Fibroblast of skin of back (primary cell): Measurements from ENCODE around the gene CRYGS. TPM values are rescaled to one million over a fixed set of nuclear protein-coding genes. Genes with fewer than 3 reads are reported as not detected.
"Not testable (repeated sequence)": the region's sequence is repeated elsewhere in the genome, so short reads cannot be mapped to it uniquely, and the experiment has no call there.

ENCODE experiments used
- DNase-seq: peaks from one replicate; pipeline ENCODE4 v3.0.0-alpha.2; 2013
- polyA plus RNA-seq, 2 experiments: library from polyadenylated mRNA; unstranded; fragments of 120-200 nt; gene quantifications; one replicate each; pipeline ENCODE4 v1.2.1, GENCODE V29; 2013; ENCODE audit not compliant: insufficient read length in 2 of 2

CRYGS gene
- polyA plus RNA-seq (2013, experiment 1 of 2; ENCODE audit: insufficient read length), result 1.7 TPM
- 1.1 TPM for polyA plus RNA-seq (2013, experiment 2 of 2; ENCODE audit: insufficient read length)

DNA sequence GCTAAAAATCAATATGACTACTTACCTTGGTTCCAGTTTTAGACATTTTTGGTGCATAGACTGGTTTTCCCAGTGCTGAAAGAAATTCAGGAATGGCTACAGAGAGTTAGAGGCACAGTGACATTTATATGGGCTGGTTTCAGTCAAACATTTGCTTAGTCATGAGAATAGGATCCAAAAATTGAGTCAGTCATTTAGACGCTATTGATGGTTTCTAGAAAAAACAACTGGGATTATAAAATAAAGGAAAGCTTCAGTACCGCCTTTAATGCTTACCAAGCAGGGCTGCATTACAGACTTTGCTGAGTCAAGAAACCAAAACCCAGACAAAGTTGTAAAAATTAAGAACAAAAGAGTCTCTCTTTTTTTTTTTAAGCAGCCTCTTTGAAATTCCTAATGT lies at the start of gene CRYGS:
Gene CRYGS, minus strand, starts transcription at position 100 of the 400 bp plus-strand sequence. Its CDS starts 54 bp downstream, at position 46.
- no peak for DNase-seq

GRCh38 chr3:186593862-186594261 lies 49.7 kb upstream of the CRYGS start:
- DNase-seq, result no peak

DNA sequence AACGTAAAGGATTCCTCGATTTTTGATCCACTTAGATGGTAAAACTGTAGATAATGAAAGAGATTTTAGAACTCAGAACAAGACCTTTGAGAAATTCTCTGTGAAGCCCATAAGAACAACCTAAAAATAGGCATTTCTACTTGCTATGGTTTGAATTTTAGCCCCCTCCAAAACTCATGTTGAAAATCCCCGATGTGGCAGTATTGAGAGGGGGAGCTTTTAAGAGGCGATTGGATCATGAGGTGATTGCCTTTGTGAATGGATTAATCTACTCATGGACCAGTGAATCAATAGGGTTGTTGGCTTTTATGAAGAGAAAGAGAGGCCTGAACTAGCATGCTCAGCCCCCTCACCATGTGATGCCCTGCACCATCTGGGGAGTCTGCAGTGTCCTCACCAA lies 48.5 kb upstream of the CRYGS start:
- DNase-seq, result no peak

DNA sequence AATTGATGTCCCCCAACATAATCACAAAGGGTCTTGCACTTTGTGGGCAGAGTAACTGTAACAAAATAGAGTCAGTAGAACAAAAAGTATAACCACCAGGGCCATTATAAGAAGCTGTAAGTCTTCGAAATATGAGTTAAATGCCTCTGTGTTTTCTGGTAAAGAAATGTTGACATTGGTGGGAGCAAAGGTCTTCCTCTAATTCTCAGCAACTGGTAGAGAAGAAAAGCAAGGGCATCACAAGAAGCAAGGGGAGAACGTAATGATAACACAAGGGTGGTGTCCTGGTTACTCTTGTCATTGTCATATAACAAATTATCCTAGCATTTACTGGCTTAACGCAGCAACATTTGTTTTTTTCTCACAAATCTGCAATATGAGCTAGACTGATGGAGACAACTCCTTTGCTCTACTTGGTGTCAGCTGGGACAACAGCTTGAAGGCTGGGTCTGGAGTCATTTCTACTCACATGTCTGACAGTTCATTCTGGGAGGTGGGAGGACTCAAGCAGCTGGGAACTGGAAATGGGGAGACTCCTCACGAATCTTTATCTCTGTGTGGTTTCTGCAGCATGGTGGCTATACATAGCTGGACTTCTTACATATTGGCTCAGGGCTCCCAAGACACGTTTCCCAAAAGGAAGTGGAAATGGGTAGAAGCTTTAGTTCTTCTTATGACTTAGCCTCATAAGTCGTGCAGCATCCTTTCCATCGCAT lies 46.6 kb upstream of the CRYGS start:
- DNase-seq, result no peak

- DNase-seq, result no peak
Observed at GRCh38 chr3:186589856-186590579, 45.8 kb upstream of the CRYGS start.

GRCh38 chr3:186589121-186589520 lies 44.9 kb upstream of the CRYGS start:
- peak; percentile 12 for DNase-seq

- DNase-seq, result no peak
Observed at GRCh38 chr3:186588632-186589031, 44.5 kb upstream of the CRYGS start.

GRCh38 chr3:186587183-186587582 lies 43.0 kb upstream of the CRYGS start:
- DNase-seq, result no peak

DNA sequence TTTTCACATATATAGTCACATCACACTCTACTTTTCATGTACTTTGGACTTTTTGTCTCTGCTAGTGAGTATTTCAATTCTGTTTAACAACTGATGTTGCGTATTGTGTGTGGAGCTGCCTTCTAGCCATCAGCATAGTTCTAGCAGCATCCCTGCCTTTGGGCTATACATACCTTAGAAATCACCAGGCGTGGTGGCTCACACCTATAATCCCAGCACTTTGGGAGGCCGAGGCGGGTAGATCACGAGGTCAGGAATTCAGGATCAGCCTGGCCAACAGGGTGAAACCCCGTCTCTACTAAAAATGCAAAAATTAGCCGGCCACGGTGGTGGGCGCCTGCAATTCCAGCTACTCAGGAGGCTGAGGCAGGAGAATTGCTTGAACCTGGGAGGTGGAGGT lies 42.1 kb upstream of the CRYGS start:
- not testable (repeated sequence) for DNase-seq

GRCh38 chr3:186583831-186584230 lies 39.7 kb upstream of the CRYGS start:
- DNase-seq, result no peak

- DNase-seq, result no peak
Observed at GRCh38 chr3:186582541-186582940, 38.4 kb upstream of the CRYGS start.

- no peak for DNase-seq
Observed at GRCh38 chr3:186580785-186581184, 36.6 kb upstream of the CRYGS start.

GRCh38 chr3:186577521-186577920 lies 33.3 kb upstream of the CRYGS start:
- no peak for DNase-seq

DNA sequence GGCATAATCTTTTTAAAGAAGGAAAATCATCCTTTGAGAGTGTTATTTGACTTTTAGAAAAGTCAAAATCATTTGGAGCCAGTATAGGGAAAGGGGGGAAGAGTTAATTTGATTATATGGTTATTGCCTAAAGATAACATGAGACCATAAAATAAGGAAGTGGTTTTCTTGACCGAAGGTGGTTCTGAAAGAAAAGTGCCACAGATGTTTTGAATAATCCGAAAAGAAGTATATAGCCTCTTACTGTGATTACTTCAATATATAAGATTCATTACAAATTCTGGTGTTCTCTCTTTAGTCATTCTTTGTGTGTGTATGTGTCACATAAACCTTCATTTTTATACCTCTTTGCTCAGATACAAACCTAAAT lies 27.4 kb upstream of the CRYGS start:
- no peak for DNase-seq

- no peak for DNase-seq
Observed at GRCh38 chr3:186570941-186571643, 26.9 kb upstream of the CRYGS start.

DNA sequence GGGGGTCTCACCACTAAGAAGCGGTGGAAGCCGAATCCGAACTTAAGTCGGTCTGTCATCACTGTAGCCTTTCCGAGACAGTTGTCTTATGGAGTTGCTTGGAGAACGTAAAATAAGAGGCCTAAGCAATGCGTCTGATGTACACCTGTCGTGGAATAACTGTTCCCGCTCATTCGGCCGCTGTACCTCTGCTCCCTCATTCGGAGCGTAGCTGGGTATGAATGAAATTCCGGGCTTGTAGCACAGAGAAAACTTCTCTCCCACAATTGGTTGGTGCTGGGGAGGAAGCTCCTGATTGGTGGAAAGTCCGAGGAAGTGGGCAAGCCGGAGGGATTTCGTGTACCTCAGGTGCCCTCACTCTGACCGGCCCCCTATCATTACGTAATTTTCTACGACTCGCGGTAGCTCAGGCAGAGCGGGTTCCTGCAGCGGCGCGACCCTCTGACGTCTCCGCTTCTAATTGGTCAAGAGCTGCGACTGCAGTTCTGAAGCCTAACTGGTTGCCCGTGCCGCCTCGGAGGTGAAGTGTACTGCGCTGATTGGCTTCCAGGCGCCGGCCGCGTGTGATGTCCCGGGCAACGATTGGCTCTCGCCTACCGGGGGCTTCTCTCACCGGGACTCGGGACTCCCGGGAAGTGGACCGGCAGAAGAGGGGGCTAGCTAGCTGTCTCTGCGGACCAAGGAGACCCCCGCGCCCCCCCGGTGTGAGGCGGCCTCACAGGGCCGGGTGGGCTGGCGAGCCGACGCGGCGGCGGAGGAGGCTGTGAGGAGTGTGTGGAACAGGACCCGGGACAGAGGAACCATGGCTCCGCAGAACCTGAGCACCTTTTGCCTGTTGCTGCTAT lies 26.1 kb upstream of the CRYGS start, which contains the start of gene DNAJB11:
Gene DNAJB11, plus strand, starts transcription at position 625 of the 845 bp plus-strand sequence. Its CDS starts 178 bp downstream, at position 803.
- peak; percentile 100 for DNase-seq

GRCh38 chr3:186569779-186570095 lies 25.6 kb upstream of the CRYGS start:
- no peak for DNase-seq

DNA sequence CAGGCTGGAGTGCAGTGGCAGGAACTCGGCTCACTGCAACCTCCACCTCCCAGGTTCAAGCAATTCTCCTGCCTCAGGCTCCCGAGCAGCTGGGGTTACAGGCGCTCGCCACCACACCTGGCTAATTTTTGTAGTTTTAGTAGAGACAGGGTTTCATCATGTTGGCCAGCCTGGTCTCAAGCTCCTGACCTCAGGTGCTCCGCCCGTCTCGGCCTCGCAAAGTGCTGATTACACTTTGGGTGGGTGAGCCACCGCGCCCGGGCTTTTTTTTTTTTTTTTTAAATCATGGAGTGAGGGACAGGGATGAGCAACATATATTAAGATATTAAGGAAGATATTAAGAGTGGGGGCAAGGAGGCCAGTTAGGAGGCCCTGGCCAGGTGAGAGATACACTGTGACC lies 25.2 kb upstream of the CRYGS start:
- DNase-seq, result not testable (repeated sequence)

GRCh38 chr3:186567072-186567921 lies 23.1 kb upstream of the CRYGS start, which contains the start of gene TBCCD1:
Gene TBCCD1 (minus strand): TSS chr3:186567339. CDS start chr3:186564329, 3,010 bp downstream.
- DNase-seq, result peak; percentile 83

GRCh38 chr3:186566772-186567071 lies 22.5 kb upstream of the CRYGS start:
- DNase-seq, result no peak

- no peak for DNase-seq
Observed at GRCh38 chr3:186564586-186564985, 20.4 kb upstream of the CRYGS start.
